GOT3 (cell line): Measurements from ENCODE around the gene PSMA6.
"Not testable (repeated sequence)": the region's sequence is repeated elsewhere in the genome, so short reads cannot be mapped to it uniquely, and the experiment has no call there.

ENCODE experiments used
- DNase-seq: peaks from one replicate; lab custom pipeline; 2025; ENCODE audit warnings: mixed read lengths; lab: John Stamatoyannopoulos, UW

The PSMA6 gene

GRCh38 chr14:35285168-35286002 is 6.8 kb upstream of the PSMA6 start:
- DNase-seq = no peak

- DNase-seq = no peak
Observed at GRCh38 chr14:35286003-35286600, 6.1 kb upstream of the PSMA6 start.

- DNase-seq = no peak
Observed at GRCh38 chr14:35286707-35287106, 5.5 kb upstream of the PSMA6 start.

GRCh38 chr14:35287431-35288013 is 4.7 kb upstream of the PSMA6 start:
- no peak for DNase-seq

GRCh38 chr14:35289623-35290022 is 2.6 kb upstream of the PSMA6 start:
- no peak for DNase-seq

GRCh38 chr14:35292770-35293561 is 784 bp downstream of the PSMA6 start:
- DNase-seq = no peak

- DNase-seq = no peak
Observed at GRCh38 chr14:35295845-35296161, 3.6 kb downstream of the PSMA6 start.

- DNase-seq = no peak
Observed at GRCh38 chr14:35296545-35296944, 4.4 kb downstream of the PSMA6 start.

GRCh38 chr14:35297706-35298105 is 5.5 kb downstream of the PSMA6 start:
- DNase-seq = no peak

- DNase-seq = no peak
Observed at GRCh38 chr14:35298351-35298750, 6.2 kb downstream of the PSMA6 start.

GRCh38 chr14:35299708-35300107 is 7.5 kb downstream of the PSMA6 start:
- DNase-seq = no peak

- DNase-seq = no peak
Observed at GRCh38 chr14:35300228-35300627, 8.0 kb downstream of the PSMA6 start.

GRCh38 chr14:35301334-35301733 is 9.2 kb downstream of the PSMA6 start:
- DNase-seq = not testable (repeated sequence)

GRCh38 chr14:35301735-35302528 is 9.8 kb downstream of the PSMA6 start:
- DNase-seq = no peak

GRCh38 chr14:35303149-35303935 is 11.2 kb downstream of the PSMA6 start:
- DNase-seq = no peak

GRCh38 chr14:35304812-35305462 is 12.8 kb downstream of the PSMA6 start:
- no peak for DNase-seq

- no peak for DNase-seq
Observed at GRCh38 chr14:35305633-35306032, 13.5 kb downstream of the PSMA6 start.

GRCh38 chr14:35306114-35306513 is 13.9 kb downstream of the PSMA6 start:
- no peak for DNase-seq

GRCh38 chr14:35317820-35318219 is 25.6 kb downstream of the PSMA6 start:
- DNase-seq = no peak

GRCh38 chr14:35319509-35319908 is 27.3 kb downstream of the PSMA6 start:
- no peak for DNase-seq
